HEK293 (cell line): ENCODE measurements around the gene NANOS1.
"Not testable (repeated sequence)": the region's sequence is repeated elsewhere in the genome, so short reads cannot be mapped to it uniquely, and the experiment has no call there.

Source experiments
- CTCF ChIA-PET: fragments of 350-600 bp; formaldehyde crosslinking; extraction: SDS; loops from one replicate; lab custom pipeline; 2021; ENCODE audit warnings: antibody characterized with exemption; lab: Yijun Ruan, JAX
- POLR2A ChIA-PET: fragments of 300-600 bp; formaldehyde crosslinking; extraction: SDS; loops from one replicate; lab custom pipeline; 2020; ENCODE audit warnings: antibody characterized with exemption, inconsistent platforms; lab: Yijun Ruan, JAX
- H3K27ac ChIP-seq: fragments of 200-500 bp; sonication (Bioruptor generic); 2 replicates; pipeline ENCODE4 v1.5.1; 2014; ENCODE audit warnings: low read depth, low read length, control low read depth, inconsistent platforms; ENCODE audit errors: extremely low read depth
- H3K36me3 ChIP-seq, 2 experiments: fragments of 200-500 bp in 1 of 2; sonication (Bioruptor generic) in 1 of 2; 1 replicate in 1 of 2; 2 replicates in 1 of 2; pipeline ENCODE4 v1.5.1; 2014 to 2017; ENCODE audit warnings: inconsistent platforms in 2 of 2, low read length in 2 of 2; ENCODE audit not compliant: control insufficient read depth in 2 of 2, insufficient read depth in 1 of 2
- H3K4me1 ChIP-seq: fragments of 200-500 bp; sonication (Bioruptor generic); 2 replicates; pipeline ENCODE4 v1.5.1; 2014; ENCODE audit warnings: mild to moderate bottlenecking, low read length, inconsistent platforms; ENCODE audit not compliant: control insufficient read depth, insufficient read depth
- H3K4me3 ChIP-seq: 2 replicates; pipeline ENCODE4 v1.5.1; 2011; ENCODE audit warnings: low read depth, mild to moderate bottlenecking, control low read depth, low read length, moderate library complexity
- H3K9me3 ChIP-seq: fragments of 200-500 bp; sonication (Bioruptor generic); 2 replicates; pipeline ENCODE4 v1.5.1; 2014; ENCODE audit warnings: low read depth, low read length, inconsistent platforms; ENCODE audit not compliant: control insufficient read depth, insufficient read depth
- OSR2 ChIP-seq: fragments of 450-650 bp; formaldehyde crosslinking; IDR thresholded peaks from 2 replicates; pipeline ENCODE4 v1.5.1; 2016; ENCODE audit warnings: missing biosample characterization, missing genetic modification characterization
- REST ChIP-seq: fragments of 450-650 bp; formaldehyde crosslinking; IDR thresholded peaks from 2 replicates; pipeline ENCODE4 v1.5.1; 2016; ENCODE audit warnings: missing biosample characterization, missing genetic modification characterization
- SCRT1 ChIP-seq: fragments of 450-650 bp; formaldehyde crosslinking; IDR thresholded peaks from 2 replicates; pipeline ENCODE4 v1.5.1; 2016; ENCODE audit warnings: missing biosample characterization, missing genetic modification characterization, borderline replicate concordance
- SP3 ChIP-seq: fragments of 450-650 bp; formaldehyde crosslinking; IDR thresholded peaks from 2 replicates; pipeline ENCODE4 v1.5.1; 2016; ENCODE audit warnings: missing biosample characterization, missing genetic modification characterization
- ZBTB20 ChIP-seq: fragments of 450-650 bp; formaldehyde crosslinking; IDR thresholded peaks from 2 replicates; pipeline ENCODE4 v1.5.1; 2016; ENCODE audit warnings: missing biosample characterization, missing genetic modification characterization
- ZBTB6 ChIP-seq: fragments of 450-650 bp; formaldehyde crosslinking; IDR thresholded peaks from 2 replicates; pipeline ENCODE4 v1.5.1; 2017; ENCODE audit warnings: missing biosample characterization, missing genetic modification characterization
- ZFHX2 ChIP-seq: fragments of 450-650 bp; formaldehyde crosslinking; conservative IDR thresholded peaks from 2 replicates; pipeline ENCODE4 v1.5.1; 2016; ENCODE audit warnings: missing biosample characterization, missing genetic modification characterization
- ZFP3 ChIP-seq: fragments of 450-650 bp; formaldehyde crosslinking; IDR thresholded peaks from 2 replicates; pipeline ENCODE4 v1.5.1; 2016; ENCODE audit warnings: low read depth, missing biosample characterization, missing genetic modification characterization
- ZIC2 ChIP-seq: fragments of 450-650 bp; formaldehyde crosslinking; IDR thresholded peaks from 2 replicates; pipeline ENCODE4 v1.5.1; 2016; ENCODE audit warnings: missing biosample characterization, missing genetic modification characterization
- ZNF133 ChIP-seq: fragments of 450-650 bp; formaldehyde crosslinking; IDR thresholded peaks from 2 replicates; pipeline ENCODE4 v1.5.1; 2016; ENCODE audit warnings: missing biosample characterization, missing genetic modification characterization
- ZNF366 ChIP-seq: fragments of 450-650 bp; formaldehyde crosslinking; conservative IDR thresholded peaks from 2 replicates; pipeline ENCODE4 v1.5.1; 2016; ENCODE audit warnings: missing biosample characterization, missing genetic modification characterization
- ZNF398 ChIP-seq: fragments of 450-650 bp; formaldehyde crosslinking; IDR thresholded peaks from 2 replicates; pipeline ENCODE4 v1.5.1; 2017; ENCODE audit warnings: missing biosample characterization, missing genetic modification characterization
- ZNF549 ChIP-seq: fragments of 450-650 bp; IDR thresholded peaks from 2 replicates; pipeline ENCODE4 v1.5.1; 2018; ENCODE audit warnings: missing biosample characterization, missing genetic modification characterization, mild to moderate bottlenecking, inconsistent platforms, moderate library complexity
- ZNF626 ChIP-seq: fragments of 450-650 bp; sonication (Bioruptor Pico); formaldehyde crosslinking; IDR thresholded peaks from 2 replicates; pipeline ENCODE4 v1.5.1; 2018; ENCODE audit warnings: missing biosample characterization, missing genetic modification characterization, inconsistent platforms
- ZNF629 ChIP-seq: fragments of 450-650 bp; formaldehyde crosslinking; IDR thresholded peaks from 2 replicates; pipeline ENCODE4 v1.5.1; 2017; ENCODE audit warnings: missing biosample characterization, missing genetic modification characterization
- ZNF660 ChIP-seq: fragments of 450-650 bp; IDR thresholded peaks from 2 replicates; pipeline ENCODE4 v1.5.1; 2018; ENCODE audit warnings: missing biosample characterization, mild to moderate bottlenecking, missing genetic modification characterization
- ZNF692 ChIP-seq: fragments of 450-650 bp; formaldehyde crosslinking; IDR thresholded peaks from 2 replicates; pipeline ENCODE4 v1.5.1; 2016; ENCODE audit warnings: missing biosample characterization, missing genetic modification characterization
- ZNF747 ChIP-seq: fragments of 450-650 bp; formaldehyde crosslinking; IDR thresholded peaks from 2 replicates; pipeline ENCODE4 v1.5.1; 2016; ENCODE audit warnings: missing biosample characterization, missing genetic modification characterization
- ZSCAN23 ChIP-seq: fragments of 450-650 bp; formaldehyde crosslinking; IDR thresholded peaks from 2 replicates; pipeline ENCODE4 v1.5.1; 2016; ENCODE audit warnings: missing biosample characterization, missing genetic modification characterization

Gene NANOS1

GRCh38 chr10:119025776-119026175 is 3.7 kb upstream of the NANOS1 start (continued):
- TF ChIP-seq REST (no peak), ZSCAN23 (tag by site-specific recombination) (no peak), ZNF626 (no peak), ZFHX2 (tag by site-specific recombination) (no peak), ZFP3 (no peak), ZNF133 (tag by site-specific recombination) (no peak)

- Histone ChIP-seq H3K27ac (no peak overlapping the region), H3K4me1 (peaks cover 4% of the 10 kb centered on the region), H3K9me3 (no peaks in the 10 kb centered on the region), H3K36me3 (no peaks in the 10 kb centered on the region), H3K4me3 (no peak overlapping the region)
- ChIA-PET POLR2A (no interaction called here), CTCF (no interaction called here)
- no peak for TF ChIP-seq ZIC2
- no peak for TF ChIP-seq ZNF692 (tag by site-specific recombination)
- TF ChIP-seq ZBTB20, result 0 out of 2 replicates have a peak, but pooled peaks have one; percentile 15
These were observed 3.0 kb upstream of the NANOS1 start for GRCh38 chr10:119026301-119027110.

- H3K27ac ChIP-seq, CTCF ChIA-PET, H3K9me3 ChIP-seq, H3K4me3 ChIP-seq, H3K4me1 ChIP-seq: not testable (repeated sequence)
- POLR2A ChIA-PET, result interaction anchor here (0.9 to 2.8 kb wide), 2 partner anchors 110 to 274 kb away, joined by 3 to 15 read pairs; partner anchors contain the start of gene CACUL1
- peak; percentile 97 for TF ChIP-seq ZNF366 (tag by site-specific recombination)
- TF ChIP-seq SCRT1 (tag by site-specific recombination), result 0 out of 2 replicates have a peak, but pooled peaks have one; percentile 19
- H3K36me3 ChIP-seq, result peaks cover 5 to 13% of the 10 kb centered on the region in 2 experiments
These were observed 1.0 kb upstream of the NANOS1 start for GRCh38 chr10:119028445-119028899.

- Histone ChIP-seq H3K9me3 (no peaks in the 10 kb centered on the region), H3K36me3 (peaks cover 11 to 18% of the 10 kb centered on the region in 2 experiments), H3K27ac (no peak overlapping the region), H3K4me3 (no peak overlapping the region), H3K4me1 (peaks cover 10% of the 10 kb centered on the region)
- ChIA-PET CTCF (interaction anchor here (0.6 to 1.0 kb wide), 3 partner anchors 10 to 413 kb away, joined by 3 read pairs; no protein-coding TSS in a partner anchor), POLR2A (interaction anchor here (0.9 to 2.8 kb wide), 2 partner anchors 110 to 274 kb away, joined by 3 to 15 read pairs; partner anchors contain the start of gene CACUL1)
- TF ChIP-seq ZNF660 (tag by site-specific recombination) (no peak), ZNF629 (tag by site-specific recombination) (no peak), ZNF549 (tag by site-specific recombination) (no peak), ZNF398 (tag by site-specific recombination) (no peak), OSR2 (tag by site-specific recombination) (no peak), SP3 (tag by site-specific recombination) (peak; percentile 73), ZBTB6 (peak; percentile 10; the same call in 1 of the 2 replicates), ZNF747 (tag by site-specific recombination) (no peak)
These were observed 458 bp upstream of the NANOS1 start for GRCh38 chr10:119028900-119029612.
